Loucy (cell line): ENCODE data around the gene GAK.

Source experiments
- EZH2phosphoT487 ChIP-seq: fragments of 200-600 bp; IDR thresholded peaks from 2 replicates; pipeline ENCODE4 v1.6.1; 2018; ENCODE audit warnings: antibody characterized with exemption, mild to moderate bottlenecking, moderate library complexity, borderline replicate concordance
- TF ChIP-seq, protein P1 (sequence below): fragments of 200-600 bp; sonication (generic); conservative IDR thresholded peaks from 2 replicates; pipeline ENCODE4 v1.5.1; 2014; ENCODE audit warnings: mild to moderate bottlenecking, antibody characterized with exemption, low read length

DNA sequence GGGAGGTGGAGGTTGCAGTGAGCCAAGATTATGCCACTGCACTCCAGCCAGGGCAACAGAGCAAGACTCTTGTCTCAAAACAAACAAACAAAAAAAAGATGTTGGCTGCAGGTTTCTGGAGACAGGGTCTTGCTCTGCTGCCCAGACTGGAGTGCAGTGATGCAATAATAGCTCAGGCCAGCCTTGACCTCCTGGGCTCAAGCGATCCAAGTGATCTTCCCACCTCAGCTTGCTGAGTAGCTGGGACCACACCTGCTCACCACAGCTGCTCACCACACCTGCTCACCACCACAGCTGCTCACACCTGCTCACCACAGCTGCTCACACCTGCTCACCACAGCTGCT lies 76.3 kb downstream of the GAK start:
- TF ChIP-seq, protein P1, sequence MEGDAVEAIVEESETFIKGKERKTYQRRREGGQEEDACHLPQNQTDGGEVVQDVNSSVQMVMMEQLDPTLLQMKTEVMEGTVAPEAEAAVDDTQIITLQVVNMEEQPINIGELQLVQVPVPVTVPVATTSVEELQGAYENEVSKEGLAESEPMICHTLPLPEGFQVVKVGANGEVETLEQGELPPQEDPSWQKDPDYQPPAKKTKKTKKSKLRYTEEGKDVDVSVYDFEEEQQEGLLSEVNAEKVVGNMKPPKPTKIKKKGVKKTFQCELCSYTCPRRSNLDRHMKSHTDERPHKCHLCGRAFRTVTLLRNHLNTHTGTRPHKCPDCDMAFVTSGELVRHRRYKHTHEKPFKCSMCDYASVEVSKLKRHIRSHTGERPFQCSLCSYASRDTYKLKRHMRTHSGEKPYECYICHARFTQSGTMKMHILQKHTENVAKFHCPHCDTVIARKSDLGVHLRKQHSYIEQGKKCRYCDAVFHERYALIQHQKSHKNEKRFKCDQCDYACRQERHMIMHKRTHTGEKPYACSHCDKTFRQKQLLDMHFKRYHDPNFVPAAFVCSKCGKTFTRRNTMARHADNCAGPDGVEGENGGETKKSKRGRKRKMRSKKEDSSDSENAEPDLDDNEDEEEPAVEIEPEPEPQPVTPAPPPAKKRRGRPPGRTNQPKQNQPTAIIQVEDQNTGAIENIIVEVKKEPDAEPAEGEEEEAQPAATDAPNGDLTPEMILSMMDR = no peak
- TF ChIP-seq EZH2phosphoT487 = no peak
